ENCODE data around the gene FTL.

FTL gene

DNA sequence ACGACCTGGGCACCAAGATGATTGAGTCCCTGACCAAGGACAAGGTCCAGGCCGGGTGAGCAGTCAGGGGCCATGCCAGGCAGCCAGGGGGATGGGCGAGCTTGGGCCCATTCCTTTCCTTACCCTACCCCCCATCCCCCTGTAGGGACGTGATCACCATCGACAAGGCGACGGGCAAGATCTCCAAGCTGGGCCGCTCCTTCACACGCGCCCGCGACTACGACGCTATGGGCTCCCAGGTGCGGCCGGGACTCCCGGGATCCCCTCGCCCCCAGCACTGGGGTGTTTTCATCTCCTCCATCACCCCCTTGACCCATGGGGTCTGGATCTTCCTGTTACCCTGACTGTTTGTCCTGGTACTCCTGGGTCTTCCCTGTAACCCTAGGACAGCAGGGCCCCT is 44.7 kb downstream of the FTL start:
- no peak overlapping the region for H3K27ac ChIP-seq (ENCODE audit: low read depth, low read length)
- no peak for TF ChIP-seq CTCF (IDR thresholded peaks at IDR 0.05; ENCODE audit: low read depth, low read length, poor library complexity, severe bottlenecking)
- no peak for TF ChIP-seq EZH2phosphoT487 (IDR thresholded peaks at IDR 0.05; ENCODE audit: borderline replicate concordance, low read length)
- H3K4me1 ChIP-seq (ENCODE audit: control insufficient read depth, low read length) = no peaks in the 10 kb centered on the region
- H3K9me2 ChIP-seq (replicated peaks; ENCODE audit: control insufficient read depth, low read length) = no peaks in the 10 kb centered on the region
- no peak overlapping the region for H3K4me3 ChIP-seq (ENCODE audit: low read length)
- 0 out of 2 replicates have a peak, but pooled peaks cover 3% of the 10 kb centered on the region for H3F3A ChIP-seq (ENCODE audit: control insufficient read depth, insufficient read depth)
- peaks cover 74% of the 10 kb centered on the region for H3K36me3 ChIP-seq (ENCODE audit: control insufficient read depth, low read length)
- H3K9me3 ChIP-seq (ENCODE audit: control insufficient read depth, insufficient read depth, low read length) = no peaks in the 10 kb centered on the region
- no peaks in the 10 kb centered on the region for H3K27me3 ChIP-seq (ENCODE audit: control insufficient read depth, low read length)
- no peaks in the 10 kb centered on the region for H3K79me2 ChIP-seq (ENCODE audit: control insufficient read depth, low read length)
- no peaks in the 10 kb centered on the region; the same call in 1 of the 2 replicates for H4K20me1 ChIP-seq (ENCODE audit: control insufficient read depth, insufficient read depth, low read depth, low read length)
- no peak overlapping the region for H3K4me2 ChIP-seq (ENCODE audit: low read length)

GRCh38 chr19:49010453-49010852 is 45.3 kb downstream of the FTL start:
- H3K9me3 ChIP-seq (ENCODE audit: control insufficient read depth, insufficient read depth, low read length) = no peaks in the 10 kb centered on the region
- no peak overlapping the region for H3K27ac ChIP-seq (ENCODE audit: low read depth, low read length)
- H3K79me2 ChIP-seq (ENCODE audit: control insufficient read depth, low read length) = no peaks in the 10 kb centered on the region
- no peak overlapping the region for H3K4me3 ChIP-seq (ENCODE audit: low read length)
- H3F3A ChIP-seq (ENCODE audit: control insufficient read depth, insufficient read depth) = 0 out of 2 replicates have a peak, but pooled peaks cover 3% of the 10 kb centered on the region
- no peaks in the 10 kb centered on the region for H3K4me1 ChIP-seq (ENCODE audit: control insufficient read depth, low read length)
- peaks cover 75% of the 10 kb centered on the region for H3K36me3 ChIP-seq (ENCODE audit: control insufficient read depth, low read length)
- H4K20me1 ChIP-seq (ENCODE audit: control insufficient read depth, insufficient read depth, low read depth, low read length) = no peaks in the 10 kb centered on the region; the same call in 1 of the 2 replicates
- H3K9me2 ChIP-seq (replicated peaks; ENCODE audit: control insufficient read depth, low read length) = no peaks in the 10 kb centered on the region
- H3K4me2 ChIP-seq (ENCODE audit: low read length) = no peak overlapping the region
- no peak for TF ChIP-seq CTCF (IDR thresholded peaks at IDR 0.05; ENCODE audit: low read depth, low read length, poor library complexity, severe bottlenecking)
- TF ChIP-seq EZH2phosphoT487 (IDR thresholded peaks at IDR 0.05; ENCODE audit: borderline replicate concordance, low read length) = no peak
- H3K27me3 ChIP-seq (ENCODE audit: control insufficient read depth, low read length) = no peaks in the 10 kb centered on the region

DNA sequence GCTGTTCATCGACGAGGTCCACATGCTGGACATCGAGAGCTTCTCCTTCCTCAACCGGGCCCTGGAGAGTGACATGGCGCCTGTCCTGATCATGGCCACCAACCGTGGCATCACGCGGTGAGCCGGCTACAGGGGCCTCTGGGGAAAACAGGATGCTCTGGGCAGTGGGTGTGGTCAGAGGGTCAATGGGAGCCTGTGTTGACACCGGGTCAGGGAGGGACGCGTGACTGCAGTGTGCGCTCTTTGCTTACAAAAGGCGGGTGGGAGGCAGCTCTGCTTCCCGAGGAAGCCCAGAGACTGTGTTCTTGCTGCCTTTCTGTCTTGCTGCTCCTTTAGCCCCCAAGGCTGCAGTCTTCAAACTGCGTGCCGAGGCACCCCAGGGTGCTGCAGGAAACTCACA is 46.1 kb downstream of the FTL start:
- peaks cover 75% of the 10 kb centered on the region for H3K36me3 ChIP-seq (ENCODE audit: control insufficient read depth, low read length)
- H4K20me1 ChIP-seq (ENCODE audit: control insufficient read depth, insufficient read depth, low read depth, low read length) = no peaks in the 10 kb centered on the region; the same call in 1 of the 2 replicates

More for the DNA sequence above, 46.1 kb downstream of the FTL start:
- Histone ChIP-seq H3K27me3 (ENCODE audit: control insufficient read depth, low read length) (no peaks in the 10 kb centered on the region), H3K9me3 (ENCODE audit: control insufficient read depth, insufficient read depth, low read length) (no peaks in the 10 kb centered on the region), H3K27ac (ENCODE audit: low read depth, low read length) (no peak overlapping the region), H3F3A (ENCODE audit: control insufficient read depth, insufficient read depth) (0 out of 2 replicates have a peak, but pooled peaks cover 3% of the 10 kb centered on the region), H3K79me2 (ENCODE audit: control insufficient read depth, low read length) (no peaks in the 10 kb centered on the region), H3K4me1 (ENCODE audit: control insufficient read depth, low read length) (no peaks in the 10 kb centered on the region), H3K4me2 (ENCODE audit: low read length) (no peak overlapping the region), H3K4me3 (ENCODE audit: low read length) (no peak overlapping the region), H3K9me2 (replicated peaks; ENCODE audit: control insufficient read depth, low read length) (no peaks in the 10 kb centered on the region)
- TF ChIP-seq CTCF (IDR thresholded peaks at IDR 0.05; ENCODE audit: low read depth, low read length, poor library complexity, severe bottlenecking) = no peak
- TF ChIP-seq EZH2phosphoT487 (IDR thresholded peaks at IDR 0.05; ENCODE audit: borderline replicate concordance, low read length) = no peak
